OCI-LY7 (cell line): Measurements from ENCODE around the gene GRK5. TPM values are rescaled to one million over a fixed set of nuclear protein-coding genes. Genes with fewer than 3 reads are reported as not detected.

Source experiments
- BruUV-seq: library from RNA; stranded (reverse); fragments of 400-500 nt; replicated peaks from 2 replicates; lab custom pipeline; 2021; lab: Mats Ljungman, UMichigan
- CTCF ChIA-PET: fragments of 300-600 bp; sonication (Branson Sonifier 250); formaldehyde crosslinking; loops from one replicate; lab custom pipeline; 2022; ENCODE audit warnings: antibody characterized with exemption; ENCODE audit not compliant: unreplicated experiment; lab: Charles Lee
- POLR2A ChIA-PET: fragments of 300-600 bp; sonication (Branson Sonifier 250); formaldehyde crosslinking; loops from one replicate; lab custom pipeline; 2022; ENCODE audit warnings: antibody characterized with exemption; lab: Charles Lee
- DNase-seq: peaks from one replicate; pipeline ENCODE4 v3.0.0-alpha.2; 2015; ENCODE audit warnings: low spot score
- H2AFZ ChIP-seq: fragments of 200-600 bp; sonication (generic), shearing (Covaris generic); 2 replicates; pipeline ENCODE4 v1.6.1; 2014; ENCODE audit warnings: mild to moderate bottlenecking, antibody characterized with exemption, low read length, moderate library complexity
- H3K27ac ChIP-seq: fragments of 200-600 bp; sonication (generic); 2 replicates; pipeline ENCODE4 v1.5.1; 2014; ENCODE audit warnings: mixed run types, low read depth, mild to moderate bottlenecking, moderate library complexity, low read length, inconsistent platforms; ENCODE audit not compliant: poor library complexity, severe bottlenecking
- H3K36me3 ChIP-seq: fragments of 200-600 bp; sonication (generic); 2 replicates; pipeline ENCODE4 v1.6.1; 2014; ENCODE audit warnings: mild to moderate bottlenecking, antibody characterized with exemption, low read length, moderate library complexity, mixed read lengths; ENCODE audit not compliant: insufficient read depth
- H3K4me1 ChIP-seq: fragments of 200-600 bp; sonication (generic); 2 replicates; pipeline ENCODE4 v1.5.1; 2014; ENCODE audit warnings: mild to moderate bottlenecking, low read length; ENCODE audit not compliant: insufficient read depth, poor library complexity, severe bottlenecking
- H3K4me2 ChIP-seq: fragments of 200-600 bp; sonication (generic); 2 replicates; pipeline ENCODE4 v1.6.1; 2014; ENCODE audit warnings: mild to moderate bottlenecking, low read length
- H3K4me3 ChIP-seq: fragments of 200-600 bp; sonication (generic); 2 replicates; pipeline ENCODE4 v1.5.1; 2014; ENCODE audit warnings: mild to moderate bottlenecking, low read depth, low read length; ENCODE audit not compliant: poor library complexity, severe bottlenecking
- H3K79me2 ChIP-seq: fragments of 200-600 bp; sonication (generic); 2 replicates; pipeline ENCODE4 v1.6.1; 2016; ENCODE audit warnings: low read depth, mild to moderate bottlenecking, low read length, moderate library complexity, mixed read lengths; ENCODE audit not compliant: insufficient read depth
- H3K9me2 ChIP-seq: fragments of 200-600 bp; sonication (generic); 2 replicates; pipeline ENCODE4 v1.6.1; 2016; ENCODE audit warnings: mild to moderate bottlenecking, low read length, mixed read lengths; ENCODE audit not compliant: insufficient read depth
- H3K9me3 ChIP-seq: fragments of 200-600 bp; sonication (generic); 2 replicates; pipeline ENCODE4 v1.6.1; 2014; ENCODE audit warnings: mild to moderate bottlenecking, mixed run types, low read length, mixed read lengths
- H4K20me1 ChIP-seq: fragments of 200-600 bp; sonication (generic); 2 replicates; pipeline ENCODE4 v1.6.1; 2014; ENCODE audit warnings: mild to moderate bottlenecking, antibody characterized with exemption, low read length, moderate library complexity, mixed read lengths; ENCODE audit not compliant: insufficient read depth
- EZH2phosphoT487 ChIP-seq: fragments of 200-600 bp; sonication (generic); IDR thresholded peaks from 2 replicates; pipeline ENCODE4 v1.6.1; 2018; ENCODE audit warnings: low read depth, borderline replicate concordance, mild to moderate bottlenecking, mixed run types, antibody characterized with exemption, low read length, moderate library complexity, mixed read lengths
- intact Hi-C: fragments of 100-400 bp; cut with micrococcal nuclease; formaldehyde crosslinking; loops from one replicate; pipeline ENCODE4 v1.10.0; 2022; ENCODE audit not compliant: unreplicated experiment
- total RNA-seq, 2 experiments: library from RNA; depleted of rRNA in 1 of 2; stranded (reverse); fragments of >200 nt in 1 of 2; shearing (Covaris generic) in 1 of 2; gene quantifications; 2 replicates each; pipeline ENCODE4 v1.2.3, GENCODE V29; 2014 to 2022
- TF ChIP-seq, protein P1 (sequence below): fragments of 200-600 bp; sonication (generic); conservative IDR thresholded peaks from 2 replicates; pipeline ENCODE4 v1.5.1; 2014; ENCODE audit warnings: mild to moderate bottlenecking, antibody characterized with exemption, low read length, moderate library complexity, mixed read lengths

The GRK5 gene
- total RNA-seq, 2 experiments from 2014 or later, result 4.7 to 10.2 TPM

DNA sequence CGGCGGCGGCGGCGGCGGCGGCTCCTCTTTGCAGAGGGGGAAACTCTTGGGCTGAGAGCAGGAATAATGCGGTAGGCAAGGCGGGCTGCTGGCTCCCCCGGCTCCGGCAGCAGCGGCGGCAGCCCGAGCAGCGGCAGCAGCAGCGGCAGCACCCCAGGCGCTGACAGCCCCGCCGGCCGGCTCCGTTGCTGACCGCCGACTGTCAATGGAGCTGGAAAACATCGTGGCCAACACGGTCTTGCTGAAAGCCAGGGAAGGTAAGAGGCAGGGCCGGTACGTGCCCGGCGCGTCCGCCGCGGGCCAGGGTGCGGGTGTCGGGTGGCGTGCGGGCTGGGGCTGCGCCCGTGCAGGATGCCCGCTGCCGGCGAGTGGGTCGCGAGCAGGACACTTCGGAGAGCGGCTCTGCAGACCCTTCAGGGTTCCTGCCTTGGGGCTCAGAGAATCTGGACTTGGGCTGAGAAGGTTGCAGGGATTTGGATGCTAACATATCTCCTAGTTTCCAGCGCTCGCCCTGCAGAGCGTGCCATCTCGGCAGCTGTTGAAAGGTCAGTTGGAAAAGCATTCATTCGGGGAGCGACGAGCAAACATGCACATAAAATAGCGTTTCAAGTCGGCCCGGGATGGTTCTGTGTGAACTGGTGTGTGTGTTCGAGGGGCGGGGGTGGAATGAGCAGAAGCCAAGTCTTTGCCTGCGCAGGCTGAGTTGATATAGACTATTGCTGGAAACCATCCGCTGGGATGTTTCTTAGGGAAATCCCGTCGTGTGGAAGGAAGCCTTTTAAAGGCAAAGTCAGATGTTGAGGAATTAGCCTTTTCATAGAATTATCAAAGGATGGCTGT is 562 bp downstream of the GRK5 start:
- Histone ChIP-seq H2AFZ (peak overlapping the region; percentile 39; the same call in 1 of the 2 replicates), H3K4me1 (peaks cover 28% of the 10 kb centered on the region), H4K20me1 (no peaks in the 10 kb centered on the region), H3K36me3 (no peaks in the 10 kb centered on the region), H3K9me3 (no peaks in the 10 kb centered on the region), H3K4me3 (peak overlapping the region; percentile 75), H3K79me2 (no peaks in the 10 kb centered on the region), H3K9me2 (no peaks in the 10 kb centered on the region), H3K27ac (no peak overlapping the region), H3K4me2 (peak overlapping the region; percentile 97)
- TF ChIP-seq, protein P1, sequence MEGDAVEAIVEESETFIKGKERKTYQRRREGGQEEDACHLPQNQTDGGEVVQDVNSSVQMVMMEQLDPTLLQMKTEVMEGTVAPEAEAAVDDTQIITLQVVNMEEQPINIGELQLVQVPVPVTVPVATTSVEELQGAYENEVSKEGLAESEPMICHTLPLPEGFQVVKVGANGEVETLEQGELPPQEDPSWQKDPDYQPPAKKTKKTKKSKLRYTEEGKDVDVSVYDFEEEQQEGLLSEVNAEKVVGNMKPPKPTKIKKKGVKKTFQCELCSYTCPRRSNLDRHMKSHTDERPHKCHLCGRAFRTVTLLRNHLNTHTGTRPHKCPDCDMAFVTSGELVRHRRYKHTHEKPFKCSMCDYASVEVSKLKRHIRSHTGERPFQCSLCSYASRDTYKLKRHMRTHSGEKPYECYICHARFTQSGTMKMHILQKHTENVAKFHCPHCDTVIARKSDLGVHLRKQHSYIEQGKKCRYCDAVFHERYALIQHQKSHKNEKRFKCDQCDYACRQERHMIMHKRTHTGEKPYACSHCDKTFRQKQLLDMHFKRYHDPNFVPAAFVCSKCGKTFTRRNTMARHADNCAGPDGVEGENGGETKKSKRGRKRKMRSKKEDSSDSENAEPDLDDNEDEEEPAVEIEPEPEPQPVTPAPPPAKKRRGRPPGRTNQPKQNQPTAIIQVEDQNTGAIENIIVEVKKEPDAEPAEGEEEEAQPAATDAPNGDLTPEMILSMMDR, result no peak
- no peak for TF ChIP-seq EZH2phosphoT487
- POLR2A ChIA-PET, result interaction anchor here (0.7 to 2.5 kb wide), 8 partner anchors 11 to 280 kb away, joined by 3 to 13 read pairs (median 4); no protein-coding TSS in a partner anchor
- DNase-seq, result peak; percentile 51
- CTCF ChIA-PET, result interaction anchor here (0.6 kb wide), 1 partner anchor 57 kb away, joined by 3 read pairs; no protein-coding TSS in a partner anchor
- BruUV-seq, result no TSS peak
- intact Hi-C loops, result loop anchor here (1.0 to 5.0 kb wide), 3 partner anchors 159 to 389 kb away; partner anchors contain the start of gene TIAL1

DNA sequence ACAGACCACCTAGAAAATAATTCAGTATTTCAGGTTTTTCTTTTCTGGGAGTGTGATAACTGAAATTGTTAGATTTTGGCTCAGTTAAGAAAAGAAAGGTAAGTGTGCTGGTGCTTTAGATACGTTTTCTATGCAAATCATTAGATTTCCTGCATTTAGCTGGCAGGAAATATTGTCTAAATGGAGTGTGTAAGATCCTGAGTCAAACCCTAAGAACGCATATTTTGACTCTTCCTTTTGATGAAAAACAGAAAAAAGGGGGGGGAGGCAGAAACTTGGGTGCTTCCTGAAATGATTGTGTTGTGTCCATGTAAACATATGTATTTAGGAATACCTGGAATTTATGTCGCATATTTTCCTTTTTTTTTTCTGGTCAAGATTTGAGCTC is 1.2 kb downstream of the GRK5 start:
- Histone ChIP-seq H3K27ac (no peak overlapping the region), H4K20me1 (no peaks in the 10 kb centered on the region), H3K9me3 (no peaks in the 10 kb centered on the region), H3K4me1 (peaks cover 28% of the 10 kb centered on the region), H2AFZ (peak overlapping the region; percentile 39; the same call in 1 of the 2 replicates), H3K9me2 (no peaks in the 10 kb centered on the region), H3K36me3 (no peaks in the 10 kb centered on the region), H3K4me3 (peak overlapping the region; percentile 75), H3K79me2 (no peaks in the 10 kb centered on the region), H3K4me2 (peak overlapping the region; percentile 97)
- no TSS peak for BruUV-seq
- intact Hi-C loops, result loop anchor here (5.0 kb wide), 1 partner anchor 159 kb away; no protein-coding TSS in a partner anchor
- ChIA-PET POLR2A (interaction anchor here (0.6 to 1.7 kb wide), 7 partner anchors 10 to 558 kb away, joined by 3 to 8 read pairs (median 6); no protein-coding TSS in a partner anchor), CTCF (interaction anchor here (0.6 kb wide), 1 partner anchor 57 kb away, joined by 3 read pairs; no protein-coding TSS in a partner anchor)
- TF ChIP-seq EZH2phosphoT487, result no peak
- TF ChIP-seq, protein P1, result no peak
- peak; percentile 30 for DNase-seq
